ENCODE results near the gene STXBP5.
"Not testable (repeated sequence)": the region's sequence is repeated elsewhere in the genome, so short reads cannot be mapped to it uniquely, and the experiment has no call there.

STXBP5 gene

DNA sequence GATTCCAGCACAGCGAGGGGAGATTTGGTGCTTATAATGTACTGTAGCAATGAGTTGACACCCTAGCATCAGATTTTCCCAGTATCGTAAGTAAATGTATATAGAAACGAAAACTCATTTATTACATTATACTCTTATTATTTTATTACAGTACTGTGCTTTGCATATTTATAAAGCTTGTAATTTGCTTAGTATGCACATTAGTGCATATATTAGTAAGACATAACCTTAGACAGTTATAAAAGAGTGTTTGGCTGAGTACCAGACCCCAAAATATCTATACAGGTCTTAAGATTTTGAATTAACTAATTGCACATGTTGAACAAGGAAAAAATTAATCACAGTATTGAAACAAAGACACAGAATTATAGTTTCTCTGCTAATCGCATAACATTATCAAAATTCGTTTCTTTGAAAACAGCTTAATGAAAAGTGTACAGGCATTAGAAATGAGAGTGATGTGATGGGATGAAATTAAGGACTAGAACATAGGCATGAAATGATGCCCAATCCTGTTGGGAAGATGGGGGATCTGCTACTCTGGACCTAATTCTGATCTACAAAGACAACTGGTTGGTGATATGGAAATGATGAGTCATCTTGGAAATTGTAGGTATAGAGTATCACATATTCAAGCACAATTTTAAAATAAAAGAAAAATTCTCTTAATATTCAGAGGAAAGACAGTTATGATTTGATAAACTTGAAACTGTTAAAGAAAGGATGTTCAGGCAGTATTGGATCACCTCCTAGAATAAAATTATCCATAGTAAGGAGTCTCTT is 42.8 kb downstream of the STXBP5 start:
- no peak for DNase-seq (ENCODE audit: low spot score)

DNA sequence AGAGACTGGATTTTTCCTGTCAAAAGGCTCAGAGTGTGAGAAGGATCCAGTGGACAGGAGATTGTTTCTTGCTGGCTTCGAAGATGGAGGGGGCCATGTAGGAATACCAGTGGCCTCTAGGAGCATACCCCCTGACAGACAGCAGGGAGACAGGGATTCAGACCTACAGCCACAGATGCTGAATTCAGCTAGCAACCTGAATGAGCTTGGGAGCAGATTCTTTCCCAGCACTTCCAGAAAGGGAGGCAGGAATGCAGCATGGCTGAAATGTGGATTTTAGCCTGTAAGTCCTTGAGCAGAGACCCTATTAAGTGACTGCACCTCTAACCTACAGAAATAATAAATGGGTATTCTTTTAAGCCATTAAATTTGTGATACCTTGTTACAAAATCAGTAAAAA is 44.6 kb downstream of the STXBP5 start:
- no peak for DNase-seq (ENCODE audit: low spot score)

DNA sequence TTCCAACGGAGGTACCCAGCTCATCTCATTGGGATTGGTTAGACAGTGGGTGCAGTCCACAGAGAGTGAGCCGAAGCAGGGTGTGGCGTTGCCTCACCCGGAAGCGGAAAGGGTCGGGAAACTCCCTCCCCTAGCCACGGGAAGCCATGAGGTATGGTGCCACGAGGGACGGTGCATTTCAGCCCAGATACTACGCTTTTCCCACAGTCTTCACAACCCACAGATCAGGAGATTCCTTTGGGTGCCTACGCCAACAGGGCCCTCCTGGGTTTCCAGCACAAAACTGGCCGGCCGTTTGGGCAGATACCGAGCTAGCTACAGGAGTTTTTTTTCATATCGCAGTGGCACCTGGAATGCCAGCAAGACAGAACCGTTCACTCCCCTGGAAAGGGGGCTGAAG is 46.9 kb downstream of the STXBP5 start:
- no peak for DNase-seq (ENCODE audit: low spot score)

DNA sequence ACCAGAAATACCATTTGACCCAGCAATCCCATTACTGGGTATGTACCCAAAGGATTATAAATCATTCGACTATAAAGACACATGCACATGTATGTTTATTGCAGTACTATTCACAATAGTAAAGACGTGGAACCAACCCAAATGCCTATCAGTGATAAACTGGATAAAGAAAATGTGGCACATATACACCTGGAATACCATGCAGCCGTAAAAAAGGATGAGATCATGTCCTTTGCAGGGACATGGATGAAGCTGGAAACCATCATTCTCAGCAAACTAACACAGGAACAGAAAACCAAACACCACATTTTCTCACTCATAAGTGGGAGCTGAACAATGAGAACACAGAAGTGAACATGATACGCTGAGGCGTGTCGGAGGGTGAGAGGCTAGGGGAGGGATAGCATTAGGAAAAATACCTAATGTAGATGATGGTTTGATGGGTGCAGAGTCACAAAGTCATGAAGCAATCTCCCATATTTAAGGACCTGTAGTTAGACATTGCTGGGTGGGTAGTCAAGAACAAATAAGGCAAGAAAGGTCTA is 50.8 kb downstream of the STXBP5 start:
- not testable (repeated sequence) for DNase-seq (ENCODE audit: low spot score)

DNA sequence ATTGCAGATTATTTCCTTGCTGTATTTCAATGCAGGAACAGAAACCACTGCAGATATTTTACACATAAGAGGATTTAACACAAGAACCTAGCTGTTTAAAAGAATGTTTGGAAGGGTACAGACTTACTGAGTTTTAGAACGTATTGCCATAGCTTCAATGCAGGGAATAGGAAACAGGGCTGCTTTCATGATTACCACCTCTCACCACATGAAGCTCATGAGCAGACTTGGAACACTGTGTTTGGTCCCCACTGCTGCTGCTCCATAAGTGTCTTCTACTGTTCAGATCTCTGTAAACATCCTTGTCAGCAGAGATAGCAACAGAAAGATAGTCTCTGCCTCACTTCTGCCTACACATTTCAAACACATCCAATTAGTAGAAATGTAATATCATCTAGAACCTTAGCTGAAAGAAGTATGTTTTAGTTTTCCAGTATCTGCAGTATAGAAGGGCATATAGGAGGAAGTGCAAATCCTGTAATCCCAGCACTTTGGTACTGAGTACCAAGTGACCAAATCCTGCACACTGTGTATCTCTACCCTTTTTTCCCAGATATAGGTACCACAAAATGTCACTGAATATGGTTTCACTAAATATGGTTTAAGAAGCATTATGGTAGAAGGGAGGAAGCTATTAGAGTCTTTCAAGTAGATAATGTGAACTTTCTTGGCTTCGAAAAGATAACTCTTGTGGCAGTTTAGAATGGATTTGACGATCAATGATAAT is 51.9 kb downstream of the STXBP5 start:
- DNase-seq (ENCODE audit: low spot score): no peak

DNA sequence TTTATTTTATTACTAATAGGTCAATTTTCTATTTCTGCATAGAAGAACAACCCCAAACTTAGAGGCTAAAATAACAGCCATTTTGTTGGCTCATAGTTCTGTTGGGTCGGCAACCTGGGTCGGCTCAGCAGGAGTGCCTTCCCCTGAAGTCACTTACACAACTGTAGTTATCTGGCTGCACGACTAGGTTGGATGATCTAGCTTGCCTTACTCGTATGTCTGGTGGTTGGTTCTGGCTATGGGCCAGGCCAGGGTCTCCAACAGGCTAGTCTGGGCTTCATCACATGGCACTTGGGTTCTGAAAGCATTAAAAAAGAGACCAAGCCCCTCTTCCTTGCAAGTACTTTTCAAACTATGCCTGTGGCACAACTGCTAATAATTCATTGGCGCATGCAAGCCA is 53.5 kb downstream of the STXBP5 start:
- no peak for DNase-seq (ENCODE audit: low spot score)

DNA sequence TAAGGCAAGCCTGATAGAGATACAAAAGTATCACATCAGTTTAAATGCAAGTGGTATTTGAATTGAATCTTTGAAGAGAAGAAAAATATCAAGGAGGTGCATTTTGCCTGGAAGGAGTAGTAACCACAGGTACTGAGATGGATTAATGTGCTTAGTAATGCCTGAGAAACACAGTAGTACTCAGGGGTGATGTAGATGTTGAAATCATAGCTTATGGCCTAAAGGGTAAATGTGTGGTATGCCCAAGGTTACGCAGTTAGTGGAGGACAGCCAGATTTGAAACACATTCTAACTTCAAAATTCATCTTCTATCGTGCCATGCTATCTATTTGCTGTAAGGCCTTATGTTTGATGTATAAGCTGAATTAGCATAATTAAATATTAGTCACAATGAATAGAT is 55.9 kb downstream of the STXBP5 start:
- DNase-seq (ENCODE audit: low spot score): no peak

DNA sequence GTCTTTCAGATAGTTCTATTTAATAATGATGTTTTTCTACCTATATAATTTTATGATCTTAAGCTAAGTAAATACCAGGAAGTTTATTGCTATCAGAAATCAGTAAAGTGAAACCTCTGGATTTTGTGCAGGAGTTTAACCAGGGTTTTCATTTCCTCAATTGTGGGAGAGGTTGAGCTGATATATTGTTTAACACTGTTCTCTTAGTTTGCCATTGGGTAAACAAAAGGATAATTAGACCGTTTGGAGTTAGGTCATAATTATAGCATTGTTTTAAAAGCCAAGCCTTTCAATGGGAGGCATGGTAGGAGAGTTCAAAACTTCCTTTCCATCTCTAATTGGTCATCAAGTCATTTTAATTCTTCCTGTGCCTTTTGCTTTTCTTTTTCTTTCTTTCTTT is 58.7 kb downstream of the STXBP5 start:
- peak; percentile 24 for DNase-seq (ENCODE audit: low spot score)

DNA sequence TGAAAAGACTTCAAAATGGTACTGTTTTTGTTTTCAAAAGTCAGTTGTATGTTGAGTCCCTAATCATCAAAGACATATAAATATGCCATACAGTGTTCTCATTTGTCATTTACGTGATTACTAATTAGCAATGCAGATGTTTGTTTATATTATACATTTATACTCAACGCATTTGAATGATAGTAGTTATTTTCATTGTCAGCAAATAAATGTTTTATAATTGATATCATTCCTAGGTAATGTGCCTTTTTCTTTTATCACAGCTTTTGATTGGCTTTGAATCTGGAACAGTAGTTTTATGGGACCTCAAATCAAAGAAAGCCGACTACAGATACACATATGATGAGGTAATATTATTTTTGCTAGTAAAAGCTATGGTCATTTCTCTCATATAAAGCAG is 62.6 kb downstream of the STXBP5 start:
- DNase-seq (ENCODE audit: low spot score): no peak

DNA sequence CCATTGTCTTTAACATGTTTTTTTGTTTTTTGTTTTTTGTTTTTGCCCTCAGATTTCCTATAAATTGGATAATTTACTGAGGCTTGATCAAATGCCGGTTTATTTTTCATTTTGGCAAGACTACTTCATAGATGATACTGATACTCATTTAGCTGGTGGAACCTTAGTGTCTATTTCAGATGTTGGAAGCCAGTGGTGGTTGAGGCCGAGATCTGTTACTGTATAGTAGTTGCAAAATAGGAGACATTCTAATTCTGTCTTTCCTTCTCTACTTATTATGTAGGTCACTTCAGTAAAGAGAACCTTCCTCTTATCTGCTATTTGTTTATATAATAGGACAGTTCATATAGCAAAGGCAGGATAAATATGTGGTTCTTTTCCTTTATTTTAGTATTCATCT is 63.4 kb downstream of the STXBP5 start:
- DNase-seq (ENCODE audit: low spot score): no peak

DNA sequence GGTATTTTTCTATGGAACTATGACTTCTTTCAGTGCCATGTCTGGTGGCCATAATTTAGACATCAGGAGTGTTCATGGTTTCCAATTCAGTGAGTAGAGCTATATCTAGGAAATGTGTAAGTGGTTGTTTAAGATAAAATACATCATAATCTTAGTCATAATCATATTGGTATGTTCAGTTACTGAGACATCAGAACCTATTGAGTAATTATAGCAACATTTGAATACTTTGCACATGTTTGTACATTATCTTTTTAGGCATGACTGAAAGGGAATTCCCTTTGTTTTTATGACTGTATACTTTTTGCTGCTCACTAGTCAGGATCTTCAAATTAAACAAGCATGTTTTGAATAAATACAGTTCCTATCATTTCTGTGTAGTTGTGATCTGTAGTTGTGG is 64.0 kb downstream of the STXBP5 start:
- no peak for DNase-seq (ENCODE audit: low spot score)

DNA sequence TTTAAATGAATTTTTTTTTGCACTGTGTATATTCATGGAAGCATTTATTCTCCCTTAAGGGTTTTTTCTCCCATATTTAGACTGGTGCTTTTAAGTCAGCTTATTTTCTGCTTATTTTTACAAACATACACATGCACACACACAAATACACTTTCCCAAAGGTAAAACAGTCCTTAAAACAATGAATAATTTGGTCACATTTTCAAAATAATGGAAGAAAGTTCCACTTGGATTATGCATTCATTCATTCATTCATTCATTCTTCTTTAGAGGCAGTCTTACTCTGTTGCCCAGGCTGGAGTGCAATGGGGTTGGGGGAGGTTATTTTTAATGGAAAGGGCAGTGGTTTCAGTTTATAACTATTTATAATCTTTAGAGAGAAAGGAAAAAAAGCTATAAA is 69.8 kb downstream of the STXBP5 start:
- no peak for DNase-seq (ENCODE audit: low spot score)

DNA sequence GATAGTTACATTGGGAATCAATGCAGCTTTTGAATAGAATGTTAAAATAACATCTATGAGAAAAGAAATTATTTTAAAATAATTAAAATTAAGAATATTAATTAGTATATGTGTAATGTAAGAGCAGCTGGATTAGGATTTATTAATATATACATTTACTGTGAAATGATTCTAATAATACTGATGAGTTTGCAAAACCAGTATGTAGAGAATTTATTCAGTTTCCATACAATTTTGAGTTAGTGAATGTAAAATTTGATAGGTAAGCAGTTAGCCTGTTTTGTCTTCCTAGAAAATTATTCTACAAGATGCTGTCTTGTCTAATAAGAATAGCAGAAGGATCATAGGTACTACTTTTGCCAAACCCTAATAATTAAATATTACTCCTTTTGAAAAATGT is 70.6 kb downstream of the STXBP5 start:
- no peak for DNase-seq (ENCODE audit: low spot score)

DNA sequence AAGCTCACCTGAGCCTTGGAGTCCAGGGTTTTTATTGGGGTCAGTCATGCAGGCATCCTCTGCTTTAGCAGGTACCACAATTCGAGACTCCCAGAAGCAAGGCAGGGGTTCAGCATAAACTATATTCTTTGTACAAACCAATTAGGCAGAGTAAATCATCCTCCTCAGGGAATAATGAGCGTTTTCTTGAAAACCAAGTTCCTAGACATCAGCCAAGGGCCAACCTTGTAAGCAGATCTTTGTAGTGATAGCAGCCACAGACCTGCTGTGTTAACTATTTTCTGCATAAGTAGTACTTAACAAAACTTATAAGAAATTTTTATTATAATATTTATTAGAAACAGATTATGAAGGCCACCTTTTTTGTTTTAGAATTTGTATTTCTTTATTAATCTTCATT is 74.7 kb downstream of the STXBP5 start:
- no peak for DNase-seq (ENCODE audit: low spot score)

DNA sequence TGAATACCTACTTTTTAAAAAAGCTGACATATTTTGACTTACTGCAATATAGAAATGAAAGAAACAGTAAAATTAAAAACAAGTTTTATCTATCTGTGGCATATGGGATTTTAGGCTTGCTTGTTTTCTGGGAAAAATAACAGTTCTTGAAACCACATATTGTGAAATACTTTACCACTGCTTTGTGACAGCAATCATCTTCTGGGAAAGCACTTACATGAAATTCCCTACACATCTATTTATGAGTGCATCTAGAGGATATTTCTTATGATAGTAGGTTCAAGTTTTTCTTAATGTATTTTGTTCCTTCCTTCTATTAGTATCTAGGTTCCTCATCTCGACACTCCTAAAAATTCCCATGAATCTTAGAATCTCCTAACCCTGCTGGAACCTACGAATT is 75.2 kb downstream of the STXBP5 start:
- DNase-seq (ENCODE audit: low spot score): no peak

DNA sequence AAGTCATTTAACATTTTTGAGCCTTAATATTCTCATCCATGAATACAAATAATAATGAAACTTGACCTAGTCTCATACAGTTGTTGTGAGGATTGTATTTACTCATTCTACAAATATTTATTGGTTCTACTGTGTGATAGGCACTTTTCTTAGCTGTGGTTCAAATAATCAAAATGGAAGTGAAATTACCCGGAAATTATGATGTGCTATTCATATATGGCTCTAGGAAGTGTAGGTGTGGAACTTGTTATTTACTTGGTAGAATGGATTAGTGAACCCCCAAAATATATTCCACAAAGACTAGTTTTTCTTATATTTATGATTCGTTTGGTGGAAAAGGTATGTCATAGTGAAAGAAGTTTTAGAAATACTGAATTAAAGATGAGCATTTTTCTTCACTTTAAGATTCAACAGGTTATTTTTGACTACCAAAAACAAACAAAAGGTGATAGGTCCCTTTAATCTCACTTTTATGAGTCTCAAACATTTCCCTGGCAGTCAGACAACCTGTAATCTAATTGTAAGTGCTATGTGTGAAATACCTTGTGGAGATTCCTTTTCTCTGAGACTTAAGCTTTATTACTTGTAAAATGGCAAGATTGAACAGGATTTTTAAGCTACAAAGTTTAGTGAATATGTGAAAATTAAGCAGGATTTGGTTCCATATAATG is 77.8 kb downstream of the STXBP5 start:
- no peak for DNase-seq (ENCODE audit: low spot score)

DNA sequence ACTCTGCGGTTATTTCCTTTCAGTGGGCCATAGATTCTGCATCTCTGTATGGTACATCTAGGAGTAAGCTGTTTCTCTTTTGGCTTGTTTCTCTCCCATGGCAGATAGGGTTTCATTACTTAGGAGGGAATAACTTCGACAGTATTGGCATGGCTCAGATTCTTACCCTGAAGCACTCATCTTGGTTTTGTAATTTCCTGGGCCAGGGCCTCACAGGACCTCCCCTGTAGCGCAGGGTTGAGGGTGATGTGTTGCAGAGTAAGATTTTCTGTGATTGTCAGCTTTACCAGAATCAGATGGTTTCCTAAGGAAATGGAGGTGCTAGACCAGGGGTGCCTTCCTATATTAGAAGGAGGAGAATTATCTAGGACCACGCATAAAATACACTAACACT is 78.3 kb downstream of the STXBP5 start:
- DNase-seq (ENCODE audit: low spot score): no peak

DNA sequence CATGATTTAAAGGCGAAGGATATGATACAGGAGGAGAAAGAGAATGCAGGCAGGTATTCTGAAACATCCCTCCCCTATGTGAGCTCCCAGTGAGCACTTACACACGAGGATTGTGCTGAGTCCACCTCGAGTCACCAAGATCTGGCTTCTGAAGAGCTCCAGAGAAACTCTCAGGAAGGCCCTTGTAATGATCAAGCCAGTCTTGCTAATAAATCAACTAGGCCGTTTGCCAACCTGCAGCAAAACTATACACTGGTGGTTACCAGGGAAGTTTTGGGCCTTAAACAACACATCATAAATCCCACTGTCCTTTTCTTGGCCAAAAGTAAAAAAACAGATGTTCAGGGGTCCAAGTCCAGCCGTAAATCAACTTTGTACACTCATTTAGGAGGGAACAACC is 79.2 kb downstream of the STXBP5 start:
- DNase-seq (ENCODE audit: low spot score): no peak

DNA sequence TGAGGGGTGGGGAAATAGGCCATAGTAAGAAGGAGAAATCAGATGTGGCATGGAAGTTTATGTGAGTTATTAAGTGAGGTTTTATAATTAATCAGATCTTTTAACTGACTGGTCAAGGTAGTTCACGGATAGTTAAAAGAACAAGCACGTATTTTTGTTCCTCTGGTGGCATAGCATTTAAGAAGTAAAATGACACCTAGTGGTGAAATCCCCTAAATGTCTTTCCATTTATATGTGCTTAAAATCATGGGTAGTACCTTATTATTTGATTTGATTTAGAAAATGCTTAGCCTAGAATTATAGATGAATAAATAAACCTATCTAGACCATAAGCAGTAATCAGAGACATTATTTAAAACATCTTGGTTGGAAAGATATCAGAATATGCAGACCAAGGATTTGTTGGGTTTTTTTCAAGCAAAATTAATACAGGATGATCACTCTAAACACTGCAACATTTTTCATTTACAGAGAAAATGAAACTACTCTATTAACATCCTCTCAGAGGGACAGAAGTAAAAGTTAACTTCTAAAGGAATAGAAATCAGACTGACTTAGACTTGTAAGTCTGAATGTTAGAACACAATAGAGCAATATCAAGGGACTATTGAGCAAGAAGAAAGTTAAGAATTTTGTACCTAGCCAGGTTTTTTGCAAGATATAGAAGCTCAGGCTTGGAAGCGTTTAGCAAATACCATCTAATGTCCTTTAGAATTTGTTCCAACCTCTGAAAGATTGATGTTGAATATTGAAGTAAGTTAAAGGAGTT is 81.1 kb downstream of the STXBP5 start:
- peak; percentile 80 for DNase-seq (ENCODE audit: low spot score)

DNA sequence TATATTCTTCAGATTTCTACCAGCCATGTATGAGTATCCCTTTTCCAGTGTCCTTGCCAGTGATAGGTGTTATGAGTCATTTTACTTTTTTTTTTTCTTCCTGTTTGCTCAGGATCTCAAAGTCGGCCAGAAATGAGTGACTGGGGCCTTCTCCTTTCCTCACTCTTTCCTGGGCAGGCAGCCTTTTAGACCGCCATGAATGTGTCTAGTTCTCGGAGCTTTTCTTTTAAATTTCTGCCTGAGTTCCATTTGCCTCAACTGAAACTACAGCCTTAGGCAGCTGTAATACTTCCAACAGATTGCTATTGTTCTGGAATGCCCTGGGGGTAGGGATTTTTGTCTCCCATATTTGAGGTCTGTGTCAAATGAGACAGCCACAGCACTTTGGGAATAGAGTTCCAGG is 83.7 kb downstream of the STXBP5 start:
- no peak for DNase-seq (ENCODE audit: low spot score)

DNA sequence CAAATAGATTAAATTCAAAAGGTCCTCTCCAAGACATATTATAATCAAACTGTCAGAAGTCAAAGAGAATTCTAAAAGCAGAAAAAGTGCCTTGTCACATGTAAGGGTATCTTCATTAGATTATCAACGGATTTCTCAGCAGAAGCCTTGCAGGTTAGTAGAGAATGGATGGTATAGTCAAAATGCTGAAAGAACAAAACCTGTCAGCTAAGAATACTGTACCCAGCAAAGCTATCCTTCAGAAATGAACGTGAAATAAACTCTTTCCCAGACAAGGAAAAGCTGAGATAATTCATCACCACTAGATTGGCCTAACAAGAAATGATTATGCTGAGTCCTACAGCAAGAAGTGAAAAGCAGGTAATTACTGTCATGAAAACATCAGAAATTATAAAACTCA is 92.9 kb downstream of the STXBP5 start:
- DNase-seq (ENCODE audit: low spot score): no peak

DNA sequence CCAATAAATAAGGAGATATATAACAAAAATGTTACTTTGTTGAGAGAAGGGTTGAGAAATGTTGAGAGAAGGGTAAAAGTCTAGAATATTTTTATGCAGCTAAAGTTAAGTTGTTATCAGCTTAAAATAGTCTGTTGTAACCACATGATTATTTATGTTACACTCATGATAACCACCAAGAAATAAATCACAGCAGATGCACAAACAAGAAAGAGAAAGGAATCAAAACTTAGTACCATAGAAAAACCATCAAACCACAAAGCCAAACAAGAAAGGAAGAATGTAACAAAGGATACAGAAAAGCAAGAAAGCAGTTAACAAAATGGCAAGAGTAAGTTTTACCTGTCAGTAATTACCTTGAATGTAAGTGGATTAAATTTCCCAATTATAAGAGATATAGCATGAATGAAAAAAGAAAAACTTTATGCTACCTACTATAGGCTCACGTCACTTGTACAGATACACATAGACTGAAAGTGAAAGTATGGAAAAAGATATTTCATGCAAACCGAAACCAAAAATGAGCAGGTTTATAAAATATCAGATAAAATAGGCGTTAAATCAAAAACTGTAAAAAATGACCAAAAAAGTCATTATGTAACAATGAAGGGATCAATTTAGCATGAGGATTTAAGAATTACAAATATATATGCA is 93.6 kb downstream of the STXBP5 start:
- DNase-seq (ENCODE audit: low spot score): no peak
